ENCODE measurements around the gene MMAB. TPM values are rescaled to one million over a fixed set of nuclear protein-coding genes. Genes with fewer than 3 reads are reported as not detected.

MMAB gene
- total RNA-seq, 2 donors from 2014 or later, result 17.8 to 22.2 TPM

DNA sequence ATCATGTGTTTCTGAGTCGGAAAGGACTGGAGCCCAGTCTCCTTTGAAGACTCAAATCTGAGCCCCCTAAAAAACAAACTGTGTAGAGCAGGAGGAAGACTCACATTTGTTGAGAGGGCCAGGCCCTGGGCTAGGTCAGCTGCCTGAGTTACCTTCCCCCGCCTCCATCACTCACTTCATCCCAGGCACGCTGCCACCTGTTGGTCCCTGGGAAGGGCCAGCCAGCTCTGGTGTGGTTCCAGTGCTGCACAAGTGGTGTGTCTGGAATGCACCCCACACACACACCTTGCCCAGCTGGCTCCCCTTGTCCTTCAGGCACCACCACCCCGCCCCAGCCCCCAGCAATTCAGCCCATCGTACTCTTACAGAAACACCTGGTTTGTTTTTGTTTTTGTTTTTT lies 9.3 kb upstream of the MMAB start:
- ATAC-seq (replicated peaks), result no peak
- Mint-ChIP-seq H3K27ac (no peak overlapping the region), H3K27me3 (no peaks in the 10 kb centered on the region), H3K4me3 (no peak overlapping the region), H3K9me3 (no peaks in the 10 kb centered on the region), H3K36me3 (ENCODE audit: low read depth) (peaks cover 52% of the 10 kb centered on the region), H3K4me1 (no peaks in the 10 kb centered on the region)

DNA sequence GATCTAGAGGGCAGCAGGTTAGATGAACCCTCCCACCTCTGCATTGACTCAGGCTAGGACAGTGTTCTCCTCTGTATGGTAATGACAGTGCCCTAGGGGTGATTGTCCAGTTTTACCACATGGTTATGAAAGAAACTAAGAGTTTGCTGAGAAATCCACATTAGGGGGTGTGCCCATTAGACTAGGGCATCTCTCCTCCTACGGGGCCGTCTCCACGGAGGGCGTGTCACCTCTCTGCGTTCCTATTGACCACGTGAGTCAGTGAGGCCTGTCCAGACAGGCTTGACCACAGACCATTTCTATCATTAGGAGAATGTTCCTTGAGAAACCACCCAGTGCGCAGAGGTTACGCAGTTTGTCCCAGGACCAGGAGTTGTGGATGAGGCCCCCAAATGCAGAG lies 8.6 kb upstream of the MMAB start:
- H3K4me1 Mint-ChIP-seq, result no peaks in the 10 kb centered on the region
- no peak overlapping the region for H3K27ac Mint-ChIP-seq
- peaks cover 58% of the 10 kb centered on the region for H3K36me3 Mint-ChIP-seq (ENCODE audit: low read depth)
- ATAC-seq (replicated peaks), result no peak
- no peak overlapping the region for H3K4me3 Mint-ChIP-seq
- H3K27me3 Mint-ChIP-seq, result no peaks in the 10 kb centered on the region
- no peaks in the 10 kb centered on the region for H3K9me3 Mint-ChIP-seq

DNA sequence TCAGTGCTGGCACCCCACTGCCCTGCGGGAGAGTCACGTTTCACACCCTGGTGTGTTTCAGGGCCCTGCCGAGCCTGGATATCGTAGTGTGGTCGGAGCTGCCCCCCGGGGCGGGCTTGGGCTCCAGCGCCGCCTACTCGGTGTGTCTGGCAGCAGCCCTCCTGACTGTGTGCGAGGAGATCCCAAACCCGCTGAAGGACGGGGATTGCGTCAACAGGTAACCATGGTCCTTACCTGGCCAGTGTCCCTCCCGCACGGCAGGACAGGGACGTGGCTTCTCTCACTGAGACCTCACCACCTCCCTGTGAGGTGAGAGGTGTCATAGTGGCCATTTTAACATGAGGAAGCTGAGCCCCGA lies 8.0 kb upstream of the MMAB start:
- H3K4me3 Mint-ChIP-seq, result no peak overlapping the region
- peaks cover 64% of the 10 kb centered on the region for H3K36me3 Mint-ChIP-seq (ENCODE audit: low read depth)
- H3K4me1 Mint-ChIP-seq, result no peaks in the 10 kb centered on the region
- no peak for ATAC-seq (replicated peaks)
- H3K9me3 Mint-ChIP-seq, result no peaks in the 10 kb centered on the region
- no peaks in the 10 kb centered on the region for H3K27me3 Mint-ChIP-seq
- no peak overlapping the region for H3K27ac Mint-ChIP-seq

DNA sequence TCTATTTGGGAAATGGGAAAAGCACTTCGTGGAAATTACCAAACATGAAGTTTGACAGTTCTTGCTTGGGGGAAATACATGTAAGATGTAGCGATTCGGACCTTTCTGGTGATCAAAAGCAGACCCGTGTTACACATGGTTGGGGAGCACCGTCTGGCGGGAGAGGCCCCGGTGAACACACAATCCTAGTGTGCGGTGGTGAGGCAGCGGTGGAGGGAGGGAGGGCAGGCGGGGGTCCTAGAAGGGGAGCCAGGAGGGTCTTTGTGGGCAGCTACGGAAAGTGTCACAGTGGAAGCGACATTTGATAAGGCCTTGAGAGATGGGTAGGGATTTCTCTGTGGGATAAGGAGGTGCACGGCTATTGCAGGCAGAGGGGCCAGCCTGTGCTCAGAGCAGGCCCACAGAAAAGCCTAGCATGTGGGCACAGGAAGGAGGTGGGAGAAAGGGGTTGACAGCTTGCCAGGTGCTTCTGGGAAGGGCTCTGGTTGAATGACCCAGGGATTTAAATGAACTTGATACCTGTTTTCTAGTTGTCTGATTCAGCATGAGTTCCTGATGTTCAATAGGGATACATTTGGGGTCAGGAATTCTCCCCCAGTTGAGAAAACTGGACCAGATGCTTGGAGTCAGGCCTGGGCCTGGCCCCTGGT lies 7.5 kb upstream of the MMAB start:
- no peaks in the 10 kb centered on the region for H3K9me3 Mint-ChIP-seq
- no peak overlapping the region for H3K27ac Mint-ChIP-seq
- H3K27me3 Mint-ChIP-seq, result no peaks in the 10 kb centered on the region
- H3K4me1 Mint-ChIP-seq, result no peaks in the 10 kb centered on the region
- H3K4me3 Mint-ChIP-seq, result no peak overlapping the region
- no peak for ATAC-seq (replicated peaks)
- H3K36me3 Mint-ChIP-seq (ENCODE audit: low read depth), result peaks cover 69% of the 10 kb centered on the region

DNA sequence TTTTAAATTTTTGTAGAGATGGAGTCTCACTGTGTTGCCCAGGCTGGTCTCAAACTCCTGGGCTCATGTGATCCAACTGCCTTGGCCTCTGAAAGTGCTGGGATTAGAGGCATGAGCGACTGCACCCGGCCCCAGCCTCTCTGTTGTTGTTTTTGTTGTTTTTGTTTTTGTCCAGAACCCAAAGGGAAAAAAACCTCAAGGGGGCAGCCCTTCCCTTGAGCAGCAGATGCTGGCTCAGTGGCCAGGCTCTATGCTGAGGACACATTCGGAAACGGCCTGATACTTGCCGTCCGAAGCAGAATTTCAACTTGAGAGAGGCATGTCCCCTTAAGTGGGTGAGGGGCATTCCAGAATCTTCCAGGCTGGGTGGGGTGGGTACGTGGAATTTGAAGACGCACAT lies 7.0 kb upstream of the MMAB start:
- no peak for ATAC-seq (replicated peaks)
- peaks cover 73% of the 10 kb centered on the region for H3K36me3 Mint-ChIP-seq (ENCODE audit: low read depth)
- H3K9me3 Mint-ChIP-seq, result no peaks in the 10 kb centered on the region
- no peak overlapping the region for H3K4me3 Mint-ChIP-seq
- H3K27me3 Mint-ChIP-seq, result no peaks in the 10 kb centered on the region
- H3K27ac Mint-ChIP-seq, result no peak overlapping the region
- H3K4me1 Mint-ChIP-seq, result no peaks in the 10 kb centered on the region

DNA sequence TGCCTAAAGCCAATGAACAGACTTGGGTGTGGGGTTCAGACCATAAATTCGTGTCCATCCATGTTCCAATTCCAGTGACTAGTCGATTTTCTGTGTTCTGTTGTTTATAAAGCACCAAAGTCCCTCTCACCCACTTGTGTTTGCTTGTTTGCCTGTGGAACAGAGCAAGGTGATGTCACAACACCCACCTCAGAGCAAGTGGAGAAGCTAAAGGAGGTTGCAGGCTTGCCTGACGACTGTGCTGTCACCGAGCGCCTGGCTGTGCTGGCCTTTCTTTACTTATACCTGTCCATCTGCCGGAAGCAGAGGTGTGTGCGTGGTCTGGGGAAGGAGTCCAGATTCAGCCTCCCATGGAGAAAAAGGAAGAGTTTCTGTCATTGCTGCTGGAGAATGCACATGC lies 6.3 kb upstream of the MMAB start:
- H3K4me3 Mint-ChIP-seq, result no peak overlapping the region

DNA sequence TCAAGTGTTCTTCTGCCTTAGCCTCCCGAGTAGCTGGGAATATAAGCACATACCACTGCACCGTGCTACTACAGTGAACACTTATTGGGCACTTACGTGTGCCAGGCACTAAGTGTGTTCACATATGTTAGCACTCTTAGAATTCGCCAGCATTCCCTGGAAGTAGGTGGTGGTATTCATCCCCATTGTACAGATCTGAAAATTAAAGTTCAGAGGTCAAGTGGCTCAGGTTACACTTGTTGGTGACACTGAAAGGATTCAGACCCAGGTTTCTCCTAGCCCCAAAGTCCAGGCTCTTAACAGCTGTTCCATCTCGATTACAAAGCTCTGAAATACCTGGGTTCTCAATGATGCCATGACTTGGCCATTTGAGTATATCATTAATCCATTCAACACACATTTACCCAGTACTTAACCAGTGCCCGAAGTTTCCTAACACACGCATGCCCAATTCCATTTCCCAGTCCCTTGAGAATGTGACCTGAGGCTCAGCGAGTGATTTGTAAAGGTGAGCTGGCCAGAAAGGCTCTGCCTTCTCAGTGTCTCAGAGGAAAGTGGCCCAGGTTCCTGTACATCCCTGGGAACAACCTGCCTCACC lies 5.1 kb upstream of the MMAB start:
- Mint-ChIP-seq H3K9me3 (no peaks in the 10 kb centered on the region), H3K4me3 (no peak overlapping the region), H3K27ac (no peak overlapping the region), H3K27me3 (no peaks in the 10 kb centered on the region), H3K4me1 (peaks cover 10% of the 10 kb centered on the region), H3K36me3 (ENCODE audit: low read depth) (peaks cover 73% of the 10 kb centered on the region)
- ATAC-seq (replicated peaks), result no peak

More for the DNA sequence above, 6.3 kb upstream of the MMAB start:
- Mint-ChIP-seq H3K27ac (no peak overlapping the region), H3K27me3 (no peaks in the 10 kb centered on the region), H3K4me1 (peaks cover 4% of the 10 kb centered on the region), H3K9me3 (no peaks in the 10 kb centered on the region), H3K36me3 (ENCODE audit: low read depth) (peaks cover 73% of the 10 kb centered on the region)
- no peak for ATAC-seq (replicated peaks)

DNA sequence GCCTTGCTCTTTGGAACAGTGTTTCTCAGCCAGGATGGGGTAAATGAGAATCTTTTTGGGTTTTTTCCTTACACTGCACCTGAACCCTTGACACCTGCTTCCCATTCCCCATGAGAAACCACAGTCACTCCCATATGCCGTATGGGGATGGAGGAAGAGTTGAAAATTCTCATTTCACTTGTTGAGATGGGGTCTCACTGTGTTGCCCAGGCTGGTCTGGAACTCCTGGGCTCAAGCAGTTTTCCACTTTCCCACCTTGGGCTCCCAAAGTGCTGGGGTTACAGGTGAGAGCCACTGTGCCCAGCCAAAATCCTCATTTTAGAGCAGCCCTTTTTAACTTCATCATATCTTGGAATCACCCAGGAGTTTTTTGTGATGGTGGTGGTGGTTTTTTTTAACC lies 4.0 kb upstream of the MMAB start:
- peaks cover 17% of the 10 kb centered on the region for H3K4me1 Mint-ChIP-seq
- H3K27ac Mint-ChIP-seq, result no peak overlapping the region
- peaks cover 76% of the 10 kb centered on the region for H3K36me3 Mint-ChIP-seq (ENCODE audit: low read depth)
- H3K9me3 Mint-ChIP-seq, result no peaks in the 10 kb centered on the region
- no peaks in the 10 kb centered on the region for H3K27me3 Mint-ChIP-seq
- ATAC-seq (replicated peaks), result no peak
- no peak overlapping the region for H3K4me3 Mint-ChIP-seq

DNA sequence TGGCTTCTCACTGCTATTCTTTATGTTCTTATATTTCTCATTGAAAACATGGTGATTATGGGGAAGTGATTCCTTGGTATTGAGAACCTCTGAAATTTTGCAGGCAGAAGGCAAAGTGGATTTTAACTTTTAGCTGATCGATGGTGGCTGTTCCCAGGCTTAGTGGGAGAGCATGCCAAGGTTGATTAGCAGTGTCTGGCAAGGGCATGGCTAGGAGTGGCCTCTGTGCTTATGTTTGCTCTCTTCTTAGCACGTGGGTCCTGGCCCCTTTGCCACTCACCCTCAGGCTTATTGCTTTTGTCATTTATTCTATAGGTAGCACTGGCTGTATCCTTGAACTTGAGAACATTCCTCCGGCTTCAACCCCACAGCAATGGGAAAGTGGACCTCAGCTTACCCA lies 2.4 kb upstream of the MMAB start:
- H3K27ac Mint-ChIP-seq, result no peak overlapping the region
- H3K27me3 Mint-ChIP-seq, result no peaks in the 10 kb centered on the region
- peaks cover 17% of the 10 kb centered on the region for H3K4me1 Mint-ChIP-seq
- peaks cover 72% of the 10 kb centered on the region for H3K36me3 Mint-ChIP-seq (ENCODE audit: low read depth)
- no peaks in the 10 kb centered on the region for H3K9me3 Mint-ChIP-seq
- no peak for ATAC-seq (replicated peaks)
- no peak overlapping the region for H3K4me3 Mint-ChIP-seq

DNA sequence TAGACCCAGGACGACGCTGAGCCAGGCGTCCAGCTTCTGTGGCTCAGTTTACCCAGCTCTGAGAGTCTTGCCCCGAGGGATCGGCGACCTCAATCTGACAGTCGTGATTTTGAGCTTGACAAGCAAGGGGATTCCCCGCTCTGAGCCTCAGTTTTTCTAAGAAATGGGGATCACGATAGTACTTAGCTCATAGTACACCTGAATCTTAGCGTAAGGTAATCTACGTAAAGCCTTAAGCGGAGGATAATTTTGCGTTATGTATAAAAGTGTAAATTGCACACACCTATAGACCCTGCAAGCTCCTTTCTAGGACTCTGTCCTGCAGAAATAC lies 575 bp upstream of the MMAB start:
- H3K4me1 Mint-ChIP-seq, result peaks cover 17% of the 10 kb centered on the region
- H3K9me3 Mint-ChIP-seq, result no peaks in the 10 kb centered on the region
- H3K27me3 Mint-ChIP-seq, result no peaks in the 10 kb centered on the region
- peak overlapping the region; percentile 88 for H3K4me3 Mint-ChIP-seq
- H3K36me3 Mint-ChIP-seq (ENCODE audit: low read depth), result peaks cover 71% of the 10 kb centered on the region
- peak overlapping the region; percentile 88 for H3K27ac Mint-ChIP-seq
- ATAC-seq (replicated peaks), result peak; percentile 15

DNA sequence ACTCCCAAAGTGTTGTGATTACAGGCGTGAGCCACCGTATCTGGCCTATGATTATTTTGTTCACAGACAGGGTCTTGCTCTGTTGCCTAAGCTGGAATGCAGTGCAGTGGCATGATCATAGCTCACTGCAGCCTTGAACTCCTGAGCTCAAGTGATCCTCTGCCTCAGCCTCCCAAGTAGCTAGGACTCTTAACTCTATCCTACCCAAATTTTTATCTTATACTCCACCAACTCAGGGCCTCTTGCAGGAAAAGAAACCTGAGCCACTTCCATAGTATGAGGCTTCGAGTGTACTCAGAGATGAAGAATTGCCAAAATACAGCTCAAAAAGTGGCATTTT lies 828 bp downstream of the MMAB start:
- Mint-ChIP-seq H3K9me3 (no peaks in the 10 kb centered on the region), H3K4me3 (peak overlapping the region; percentile 88), H3K36me3 (ENCODE audit: low read depth) (peaks cover 71% of the 10 kb centered on the region), H3K27me3 (no peaks in the 10 kb centered on the region), H3K4me1 (peaks cover 17% of the 10 kb centered on the region), H3K27ac (peak overlapping the region; percentile 88)
- no peak for ATAC-seq (replicated peaks)

DNA sequence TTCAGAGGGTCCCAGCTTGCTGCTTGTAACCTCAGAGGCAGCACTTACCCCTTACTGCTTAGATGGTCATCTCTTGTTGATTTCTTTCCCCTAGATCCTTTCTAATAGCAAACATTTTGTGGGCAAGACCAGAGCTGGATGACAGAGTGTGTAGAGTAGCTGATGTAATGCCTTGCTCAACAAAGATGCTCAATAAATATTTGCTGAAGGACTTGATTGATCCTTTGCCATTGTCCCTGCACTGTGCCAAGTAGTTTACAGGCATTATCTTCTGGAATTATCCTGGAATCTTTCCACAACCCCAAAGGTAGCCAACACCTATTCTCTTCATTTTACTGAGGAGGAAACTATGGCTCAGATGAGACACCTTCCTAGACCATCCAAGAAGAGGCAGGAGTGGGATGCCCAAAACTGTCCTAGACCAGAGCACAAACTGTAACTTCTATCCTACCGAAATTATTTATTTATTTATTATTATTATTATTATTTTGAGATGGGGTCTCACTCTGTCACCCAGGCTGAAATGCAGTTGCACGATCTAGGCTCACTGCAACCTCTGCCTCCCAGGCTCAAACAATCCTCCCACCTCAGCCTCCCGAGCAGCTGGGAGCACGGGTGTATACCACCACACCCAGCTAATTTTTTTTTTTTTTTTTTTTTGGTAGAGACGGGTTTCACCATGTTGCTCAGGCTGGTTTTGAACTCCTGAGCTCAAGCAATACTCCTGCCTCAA lies 1.4 kb downstream of the MMAB start:
- peaks cover 71% of the 10 kb centered on the region for H3K36me3 Mint-ChIP-seq (ENCODE audit: low read depth)
- no peaks in the 10 kb centered on the region for H3K9me3 Mint-ChIP-seq
- H3K4me3 Mint-ChIP-seq, result peak overlapping the region; percentile 88
- H3K27me3 Mint-ChIP-seq, result no peaks in the 10 kb centered on the region
- peaks cover 17% of the 10 kb centered on the region for H3K4me1 Mint-ChIP-seq
- H3K27ac Mint-ChIP-seq, result no peak overlapping the region
- no peak for ATAC-seq (replicated peaks)

DNA sequence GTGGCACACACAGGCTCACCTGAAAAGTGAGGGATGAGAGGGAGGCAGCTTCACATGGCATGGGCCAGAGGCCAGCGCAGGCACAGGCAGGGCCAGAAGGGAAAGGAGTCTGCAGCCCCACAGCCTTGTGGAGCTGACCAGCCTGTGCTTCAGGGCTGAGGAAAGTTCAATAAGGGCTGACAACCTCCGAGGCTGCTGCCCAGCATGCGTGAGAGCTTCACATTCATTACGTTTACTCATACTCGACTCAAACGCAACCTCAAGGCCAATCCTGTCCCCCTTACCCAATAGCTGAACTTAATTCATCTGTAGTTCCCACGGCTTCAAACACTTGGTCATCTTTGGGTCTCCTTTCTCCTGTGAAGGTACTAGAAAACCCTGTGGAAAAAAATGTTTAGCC lies 4.8 kb downstream of the MMAB start:
- Mint-ChIP-seq H3K9me3 (no peaks in the 10 kb centered on the region), H3K27ac (no peak overlapping the region)

DNA sequence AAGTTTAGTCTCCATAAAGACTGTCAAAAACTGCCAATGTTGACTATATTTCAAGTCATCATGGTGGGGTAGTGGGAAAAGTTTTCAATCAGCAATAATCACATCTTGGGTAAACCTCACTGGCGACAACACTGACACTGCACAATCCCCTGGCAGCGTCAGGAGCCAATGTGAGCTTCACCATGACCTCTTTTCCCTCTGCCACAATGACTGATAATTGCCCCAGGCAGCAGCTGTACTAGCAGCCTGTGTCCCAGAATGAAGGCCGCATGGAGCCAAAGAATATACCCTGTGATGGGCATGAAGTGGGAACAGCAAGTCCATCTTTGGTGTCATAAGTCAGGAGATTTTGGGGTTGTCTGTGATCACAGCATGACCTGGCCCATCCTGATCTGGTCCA lies 5.3 kb downstream of the MMAB start:
- Mint-ChIP-seq H3K4me1 (peaks cover 6% of the 10 kb centered on the region), H3K4me3 (no peak overlapping the region), H3K27me3 (no peaks in the 10 kb centered on the region), H3K36me3 (ENCODE audit: low read depth) (peaks cover 58% of the 10 kb centered on the region), H3K27ac (no peak overlapping the region), H3K9me3 (no peaks in the 10 kb centered on the region)
- ATAC-seq (replicated peaks), result no peak

More for the DNA sequence above, 4.8 kb downstream of the MMAB start:
- Mint-ChIP-seq H3K27me3 (no peaks in the 10 kb centered on the region), H3K4me3 (no peak overlapping the region), H3K36me3 (ENCODE audit: low read depth) (peaks cover 63% of the 10 kb centered on the region), H3K4me1 (peaks cover 7% of the 10 kb centered on the region)
- ATAC-seq (replicated peaks), result no peak

DNA sequence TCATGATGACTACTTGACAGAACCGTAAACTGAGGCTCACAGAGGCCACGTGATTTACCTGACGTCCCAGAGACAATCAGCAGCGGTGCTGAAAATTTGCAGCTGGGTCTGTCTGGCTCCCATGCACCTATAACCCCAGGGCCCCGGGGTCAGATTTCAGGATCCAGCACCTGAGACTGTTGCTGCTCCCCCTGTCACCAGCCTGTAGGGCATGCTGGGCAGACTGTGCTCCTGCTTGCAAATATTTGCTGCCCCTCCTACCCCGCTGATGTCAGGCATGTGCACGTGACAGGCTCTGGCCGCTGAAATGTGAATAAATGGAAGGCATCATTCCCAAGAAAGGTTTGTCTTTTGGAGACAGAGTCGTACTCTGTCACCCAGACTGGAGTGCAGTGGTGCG lies 6.0 kb downstream of the MMAB start:
- H3K27me3 Mint-ChIP-seq, result no peaks in the 10 kb centered on the region
- no peak overlapping the region for H3K27ac Mint-ChIP-seq
- no peaks in the 10 kb centered on the region for H3K4me1 Mint-ChIP-seq

More for the DNA sequence above, 6.0 kb downstream of the MMAB start:
- no peak for ATAC-seq (replicated peaks)
- Mint-ChIP-seq H3K4me3 (no peak overlapping the region), H3K36me3 (ENCODE audit: low read depth) (peaks cover 60% of the 10 kb centered on the region), H3K9me3 (no peaks in the 10 kb centered on the region)

Data from activated T-helper 17 cell treated with anti-CD3 and anti-CD28 coated beads, Interleukin-2, amount 50 U/mL, for 72 hours (primary cell).